Measurements from ENCODE around the gene STK32A. TPM values are rescaled to one million over a fixed set of nuclear protein-coding genes. Genes with fewer than 3 reads are reported as not detected.

STK32A gene
- total and polyA plus RNA-seq, 3 experiments from 2014 or later, result not detected

GRCh38 chr5:147276497-147276896 is 41.7 kb downstream of the STK32A start:
- Mint-ChIP-seq H3K9me3 (peaks cover 0 to 6% (median 0%) of the 10 kb centered on the region in 5 donors), H3K36me3 (no peaks in the 10 kb centered on the region), H3K4me3 (no peak overlapping the region), H3K27me3 (peaks cover 1 to 21% of the 10 kb centered on the region in 2 donors), H3K27ac (no peak overlapping the region), H3K4me1 (no peaks in the 10 kb centered on the region)
- Histone ChIP-seq H3K9me3 (ENCODE audit: low read length) (no peaks in the 10 kb centered on the region), H3K4me1 (ENCODE audit: insufficient read depth, low read length) (no peaks in the 10 kb centered on the region), H3K36me3 (ENCODE audit: insufficient read depth, low read length) (no peaks in the 10 kb centered on the region), H3K4me3 (ENCODE audit: low read length) (no peak overlapping the region), H3K27ac (ENCODE audit: low read depth, low read length) (no peak overlapping the region), H3K27me3 (ENCODE audit: insufficient read depth, low read length, poor library complexity, severe bottlenecking) (no peaks in the 10 kb centered on the region)
- ChIA-PET CTCF (interaction anchor here (1.9 kb wide), 1 partner anchor 88 kb away, joined by 4 read pairs; no protein-coding TSS in a partner anchor), POLR2A (no interaction called here)
- no peak for DNase-seq

DNA sequence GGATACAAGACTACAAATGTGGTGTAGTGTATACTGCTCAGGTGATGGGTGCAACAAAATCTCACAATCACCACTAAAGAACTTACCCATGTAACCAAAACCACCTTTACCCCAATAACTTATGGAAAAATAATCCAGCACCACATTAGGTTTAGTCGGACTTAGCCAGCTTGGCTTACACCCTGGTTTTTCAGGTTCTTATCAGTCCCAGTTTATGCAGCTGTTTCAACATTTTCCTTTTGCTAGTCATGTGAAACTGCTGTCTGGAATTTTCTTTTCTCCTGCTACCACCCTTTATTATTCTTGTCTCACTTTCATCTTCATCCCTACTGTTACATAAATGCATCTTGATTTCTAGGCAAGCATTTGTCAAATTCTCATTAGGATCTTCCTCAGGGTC is 51.5 kb downstream of the STK32A start:
- POLR2A ChIA-PET, result no interaction called here
- no peaks in the 10 kb centered on the region for H3K36me3 ChIP-seq (ENCODE audit: insufficient read depth, low read length)
- Mint-ChIP-seq H3K36me3 (no peaks in the 10 kb centered on the region), H3K27me3 (peaks cover 0 to 4% of the 10 kb centered on the region in 2 donors), H3K4me1 (no peaks in the 10 kb centered on the region), H3K9me3 (peaks cover 0 to 15% (median 5%) of the 10 kb centered on the region in 5 donors), H3K27ac (no peak overlapping the region), H3K4me3 (no peak overlapping the region)
- no peak for DNase-seq
- no peak overlapping the region for H3K27ac ChIP-seq (ENCODE audit: low read depth, low read length)
- CTCF ChIA-PET, result no interaction called here
- no peaks in the 10 kb centered on the region for H3K27me3 ChIP-seq (ENCODE audit: insufficient read depth, low read length, poor library complexity, severe bottlenecking)
- no peaks in the 10 kb centered on the region for H3K4me1 ChIP-seq (ENCODE audit: insufficient read depth, low read length)
- no peak overlapping the region for H3K4me3 ChIP-seq (ENCODE audit: low read length)
- no peaks in the 10 kb centered on the region for H3K9me3 ChIP-seq (ENCODE audit: low read length)

DNA sequence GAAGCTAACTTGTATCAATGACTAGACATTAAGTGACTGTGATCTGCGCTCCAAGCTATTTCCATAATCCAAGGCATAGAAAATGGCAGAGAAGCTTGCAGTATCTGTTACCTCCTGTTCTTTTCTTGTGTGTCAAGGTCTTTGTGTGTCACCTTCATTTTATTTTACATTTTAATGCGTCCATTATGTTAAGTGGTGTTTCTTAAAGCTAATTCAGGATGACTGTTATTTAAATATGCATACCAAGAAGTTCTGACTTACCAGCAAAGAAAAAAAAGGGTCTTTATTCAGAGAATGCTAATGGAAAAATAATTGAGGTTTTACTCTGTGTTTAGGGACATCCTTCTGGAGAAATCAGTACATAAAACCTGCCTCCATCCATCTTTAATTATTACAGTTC is 52.3 kb downstream of the STK32A start:
- H3K4me1 Mint-ChIP-seq, result no peaks in the 10 kb centered on the region
- no peaks in the 10 kb centered on the region for H3K4me1 ChIP-seq (ENCODE audit: insufficient read depth, low read length)
- DNase-seq, result no peak
- H3K27me3 ChIP-seq (ENCODE audit: insufficient read depth, low read length, poor library complexity, severe bottlenecking), result no peaks in the 10 kb centered on the region
- no peak overlapping the region for H3K27ac Mint-ChIP-seq
- H3K27ac ChIP-seq (ENCODE audit: low read depth, low read length), result no peak overlapping the region
- ChIA-PET POLR2A (no interaction called here), CTCF (no interaction called here)
- no peaks in the 10 kb centered on the region for H3K9me3 ChIP-seq (ENCODE audit: low read length)
- H3K9me3 Mint-ChIP-seq, result peaks cover 0 to 11% (median 5%) of the 10 kb centered on the region in 5 donors
- H3K36me3 Mint-ChIP-seq, result no peaks in the 10 kb centered on the region
- H3K36me3 ChIP-seq (ENCODE audit: insufficient read depth, low read length), result no peaks in the 10 kb centered on the region
- H3K4me3 Mint-ChIP-seq, result no peak overlapping the region
- no peak overlapping the region for H3K4me3 ChIP-seq (ENCODE audit: low read length)
- peaks cover 0 to 4% of the 10 kb centered on the region in 2 donors for H3K27me3 Mint-ChIP-seq

DNA sequence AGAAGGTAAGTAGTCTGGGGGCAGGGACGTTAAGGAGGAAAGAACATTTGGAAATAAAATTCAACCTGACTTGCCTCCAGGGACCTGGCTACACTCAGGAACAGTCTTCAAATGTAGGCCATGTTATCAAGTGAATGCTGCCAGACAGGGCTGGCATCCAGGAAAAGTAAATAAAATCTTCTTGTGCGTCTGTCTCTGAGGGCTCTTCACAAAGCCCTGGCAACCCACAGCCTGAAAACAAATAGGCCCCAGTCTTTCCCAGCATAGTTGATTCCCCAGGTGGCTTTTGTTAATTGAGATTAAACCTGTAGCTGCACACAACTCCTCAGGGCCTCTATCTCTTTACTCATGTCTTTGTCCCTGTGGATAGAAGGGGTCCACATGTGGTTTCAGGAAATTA is 55.4 kb downstream of the STK32A start:
- CTCF ChIA-PET, result no interaction called here
- Histone ChIP-seq H3K36me3 (ENCODE audit: insufficient read depth, low read length) (no peaks in the 10 kb centered on the region), H3K4me3 (ENCODE audit: low read length) (no peak overlapping the region), H3K9me3 (ENCODE audit: low read length) (no peaks in the 10 kb centered on the region), H3K27me3 (ENCODE audit: insufficient read depth, low read length, poor library complexity, severe bottlenecking) (no peaks in the 10 kb centered on the region), H3K27ac (ENCODE audit: low read depth, low read length) (no peak overlapping the region), H3K4me1 (ENCODE audit: insufficient read depth, low read length) (no peaks in the 10 kb centered on the region)
- Mint-ChIP-seq H3K27me3 (peaks cover 0 to 2% of the 10 kb centered on the region in 2 donors), H3K27ac (no peak overlapping the region), H3K4me1 (no peaks in the 10 kb centered on the region), H3K4me3 (no peak overlapping the region), H3K36me3 (no peaks in the 10 kb centered on the region), H3K9me3 (peaks cover 0 to 5% (median under 1%) of the 10 kb centered on the region in 5 donors)
- no peak for DNase-seq
- POLR2A ChIA-PET, result no interaction called here

DNA sequence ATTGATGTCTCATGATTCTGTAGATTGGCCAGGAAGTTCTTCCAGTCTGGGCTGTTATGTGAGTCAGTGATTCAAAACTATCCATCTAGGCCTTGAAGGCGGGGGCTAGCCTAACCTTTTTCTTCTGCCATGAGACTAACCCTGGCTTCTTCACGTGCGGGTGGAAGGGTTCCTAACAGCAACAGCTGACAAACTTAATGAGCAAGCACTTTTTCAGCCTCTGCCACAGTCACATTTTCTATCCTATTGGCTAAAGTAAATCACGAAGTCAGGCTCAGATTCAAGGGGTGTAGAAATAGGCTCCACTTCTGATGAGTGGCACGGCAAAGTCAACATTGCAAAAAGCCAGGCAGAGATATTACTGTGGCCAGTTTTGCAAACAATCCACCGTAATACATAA is 68.4 kb downstream of the STK32A start:
- Mint-ChIP-seq H3K9me3 (peaks cover 0 to 7% (median 0%) of the 10 kb centered on the region in 5 donors), H3K27me3 (peaks cover 0 to 3% of the 10 kb centered on the region in 2 donors), H3K36me3 (no peaks in the 10 kb centered on the region), H3K27ac (no peak overlapping the region), H3K4me3 (no peak overlapping the region), H3K4me1 (no peaks in the 10 kb centered on the region)
- Histone ChIP-seq H3K4me1 (ENCODE audit: insufficient read depth, low read length) (no peaks in the 10 kb centered on the region), H3K36me3 (ENCODE audit: insufficient read depth, low read length) (no peaks in the 10 kb centered on the region), H3K9me3 (ENCODE audit: low read length) (no peaks in the 10 kb centered on the region), H3K4me3 (ENCODE audit: low read length) (no peak overlapping the region), H3K27ac (ENCODE audit: low read depth, low read length) (no peak overlapping the region), H3K27me3 (ENCODE audit: insufficient read depth, low read length, poor library complexity, severe bottlenecking) (no peaks in the 10 kb centered on the region)
- DNase-seq, result no peak
- ChIA-PET POLR2A (no interaction called here), CTCF (no interaction called here)

GRCh38 chr5:147303976-147304375 is 69.2 kb downstream of the STK32A start:
- Histone ChIP-seq H3K9me3 (ENCODE audit: low read length) (no peaks in the 10 kb centered on the region), H3K4me1 (ENCODE audit: insufficient read depth, low read length) (no peaks in the 10 kb centered on the region), H3K4me3 (ENCODE audit: low read length) (no peak overlapping the region), H3K27ac (ENCODE audit: low read depth, low read length) (no peak overlapping the region), H3K36me3 (ENCODE audit: insufficient read depth, low read length) (no peaks in the 10 kb centered on the region), H3K27me3 (ENCODE audit: insufficient read depth, low read length, poor library complexity, severe bottlenecking) (no peaks in the 10 kb centered on the region)
- no peak overlapping the region for H3K27ac Mint-ChIP-seq
- H3K9me3 Mint-ChIP-seq, result peaks cover 0 to 7% (median 0%) of the 10 kb centered on the region in 5 donors
- no peaks in the 10 kb centered on the region for H3K4me1 Mint-ChIP-seq
- CTCF ChIA-PET, result no interaction called here
- no peaks in the 10 kb centered on the region for H3K36me3 Mint-ChIP-seq
- DNase-seq, result no peak
- no peak overlapping the region for H3K4me3 Mint-ChIP-seq
- peaks cover 0 to 3% of the 10 kb centered on the region in 2 donors for H3K27me3 Mint-ChIP-seq
- POLR2A ChIA-PET, result no interaction called here

DNA sequence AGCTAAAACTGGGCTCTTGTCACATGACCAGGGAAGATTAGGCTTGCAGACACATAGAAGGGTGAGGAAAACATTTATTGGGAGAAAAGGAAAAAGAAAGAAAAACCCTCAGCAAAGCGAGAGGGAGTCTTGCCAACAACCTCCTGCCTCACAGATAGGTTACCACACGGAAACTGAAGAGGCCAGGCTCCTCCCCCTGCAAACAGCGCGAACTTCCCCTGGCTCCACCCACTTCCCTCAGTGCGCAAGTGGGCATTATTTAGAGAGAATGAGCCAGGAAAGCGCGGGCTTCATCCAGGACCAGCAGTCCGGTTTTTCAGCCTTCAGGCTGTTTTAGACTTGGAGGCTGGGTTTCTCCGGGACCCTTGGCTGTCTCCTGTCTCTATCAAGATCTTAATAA is 70.3 kb downstream of the STK32A start:
- Histone ChIP-seq H3K27me3 (ENCODE audit: insufficient read depth, low read length, poor library complexity, severe bottlenecking) (no peaks in the 10 kb centered on the region), H3K9me3 (ENCODE audit: low read length) (no peaks in the 10 kb centered on the region), H3K4me3 (ENCODE audit: low read length) (no peak overlapping the region), H3K36me3 (ENCODE audit: insufficient read depth, low read length) (no peaks in the 10 kb centered on the region), H3K27ac (ENCODE audit: low read depth, low read length) (no peak overlapping the region), H3K4me1 (ENCODE audit: insufficient read depth, low read length) (no peaks in the 10 kb centered on the region)
- peaks cover 0 to 6% (median 0%) of the 10 kb centered on the region in 5 donors for H3K9me3 Mint-ChIP-seq
- peaks cover 0 to 3% of the 10 kb centered on the region in 2 donors for H3K27me3 Mint-ChIP-seq
- H3K4me1 Mint-ChIP-seq, result no peaks in the 10 kb centered on the region
- no peak overlapping the region for H3K4me3 Mint-ChIP-seq
- POLR2A ChIA-PET, result no interaction called here
- CTCF ChIA-PET, result no interaction called here
- H3K36me3 Mint-ChIP-seq, result no peaks in the 10 kb centered on the region
- H3K27ac Mint-ChIP-seq, result no peak overlapping the region
- DNase-seq, result no peak

GRCh38 chr5:147306351-147306750 is 71.5 kb downstream of the STK32A start:
- H3K36me3 Mint-ChIP-seq, result no peaks in the 10 kb centered on the region
- H3K9me3 ChIP-seq (ENCODE audit: low read length), result no peaks in the 10 kb centered on the region
- H3K27me3 ChIP-seq (ENCODE audit: insufficient read depth, low read length, poor library complexity, severe bottlenecking), result no peaks in the 10 kb centered on the region
- H3K27me3 Mint-ChIP-seq, result peaks cover 0 to 3% of the 10 kb centered on the region in 2 donors
- H3K27ac ChIP-seq (ENCODE audit: low read depth, low read length), result no peak overlapping the region
- no peak overlapping the region for H3K4me3 ChIP-seq (ENCODE audit: low read length)
- no peak overlapping the region for H3K27ac Mint-ChIP-seq
- no peaks in the 10 kb centered on the region for H3K4me1 ChIP-seq (ENCODE audit: insufficient read depth, low read length)
- no peak overlapping the region for H3K4me3 Mint-ChIP-seq
- peaks cover 0 to 6% (median 0%) of the 10 kb centered on the region in 5 donors for H3K9me3 Mint-ChIP-seq
- ChIA-PET CTCF (no interaction called here), POLR2A (no interaction called here)
- H3K4me1 Mint-ChIP-seq, result no peaks in the 10 kb centered on the region
- no peaks in the 10 kb centered on the region for H3K36me3 ChIP-seq (ENCODE audit: insufficient read depth, low read length)
- no peak for DNase-seq

DNA sequence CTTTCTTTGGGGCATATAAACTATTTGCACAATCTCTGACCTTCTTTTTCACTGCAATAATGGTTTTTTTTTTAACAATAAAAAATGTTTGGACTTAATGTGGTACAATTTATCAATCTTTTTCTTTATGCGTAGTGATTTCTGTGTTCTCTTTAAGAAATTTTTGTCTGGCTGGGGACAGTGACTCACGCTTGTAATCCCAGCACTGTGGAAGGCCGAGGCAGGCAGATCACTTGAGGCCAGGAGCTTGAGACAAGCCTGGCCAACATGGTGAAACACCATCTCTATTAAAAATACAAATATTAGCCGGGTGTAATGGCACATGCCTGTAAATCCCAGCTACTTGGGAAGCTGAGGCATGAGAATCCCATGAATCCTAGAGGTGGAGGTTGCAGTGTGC is 72.3 kb downstream of the STK32A start:
- Mint-ChIP-seq H3K4me3 (no peak overlapping the region), H3K27me3 (peaks cover 0 to 3% of the 10 kb centered on the region in 2 donors), H3K36me3 (no peaks in the 10 kb centered on the region), H3K27ac (no peak overlapping the region), H3K4me1 (no peaks in the 10 kb centered on the region), H3K9me3 (peaks cover 0 to 6% (median 0%) of the 10 kb centered on the region in 5 donors)
- Histone ChIP-seq H3K27ac (ENCODE audit: low read depth, low read length) (no peak overlapping the region), H3K36me3 (ENCODE audit: insufficient read depth, low read length) (no peaks in the 10 kb centered on the region), H3K27me3 (ENCODE audit: insufficient read depth, low read length, poor library complexity, severe bottlenecking) (no peaks in the 10 kb centered on the region), H3K9me3 (ENCODE audit: low read length) (no peaks in the 10 kb centered on the region), H3K4me1 (ENCODE audit: insufficient read depth, low read length) (no peaks in the 10 kb centered on the region), H3K4me3 (ENCODE audit: low read length) (no peak overlapping the region)
- no peak for DNase-seq
- ChIA-PET CTCF (no interaction called here), POLR2A (no interaction called here)

Data from CD8-positive, alpha-beta memory T cell (primary cell).